ENCODE results near the gene PPFIBP2. TPM values are rescaled to one million over a fixed set of nuclear protein-coding genes. Genes with fewer than 3 reads are reported as not detected.
"Not testable (repeated sequence)": the region's sequence is repeated elsewhere in the genome, so short reads cannot be mapped to it uniquely, and the experiment has no call there.

PPFIBP2 gene
- total and polyA plus RNA-seq, 4 donors, result 14.1 to 35.6 (median 24.7) TPM

- not testable (repeated sequence) for H3K36me3 ChIP-seq (ENCODE audit: control insufficient read depth in 1 of 2, insufficient read depth in 2 of 2, low read length in 1 of 2); H3K27ac ChIP-seq (ENCODE audit: low read depth in 1 of 2, low read length in 2 of 2); DNase-seq; H3K4me1 ChIP-seq (ENCODE audit: control insufficient read depth in 1 of 2, insufficient read depth in 2 of 2, low read length in 2 of 2); ATAC-seq (ENCODE audit: low FRiP score); H3K9me3 ChIP-seq (ENCODE audit: control insufficient read depth, low read length); H3K27me3 ChIP-seq (ENCODE audit: control insufficient read depth in 1 of 2, insufficient read depth in 2 of 2, low read length in 1 of 2); H3K4me3 ChIP-seq (ENCODE audit: low read length in 2 of 2)
- WGBS, 2 donors, result 97% methylated on average over 13 of the region's 13 CpGs
- intact Hi-C loops (cut with DNase I), result loop anchor here in 1 of 2 donors (5.0 kb wide), 1 partner anchor 55 kb away; no protein-coding TSS in a partner anchor
Measured at GRCh38 chr11:7517743-7518142, 3.9 kb downstream of the PPFIBP2 start.

GRCh38 chr11:7518811-7519562, 5.2 kb downstream of the PPFIBP2 start:
- DNase-seq (no peak), ATAC-seq (ENCODE audit: low FRiP score) (no peak)
- Histone ChIP-seq H3K4me1 (ENCODE audit: control insufficient read depth in 1 of 2, insufficient read depth in 2 of 2, low read length in 2 of 2) (no peaks in the 10 kb centered on the region), H3K27ac (ENCODE audit: low read depth in 1 of 2, low read length in 2 of 2) (no peak overlapping the region), H3K27me3 (ENCODE audit: control insufficient read depth in 1 of 2, insufficient read depth in 2 of 2, low read length in 1 of 2) (no peaks in the 10 kb centered on the region), H3K36me3 (ENCODE audit: control insufficient read depth in 1 of 2, insufficient read depth in 2 of 2, low read length in 1 of 2) (no peaks in the 10 kb centered on the region), H3K9me3 (ENCODE audit: control insufficient read depth, low read length) (no peaks in the 10 kb centered on the region), H3K4me3 (ENCODE audit: low read length in 2 of 2) (no peak overlapping the region)
- intact Hi-C loops (cut with DNase I), result loop anchor here in 1 of 2 donors (5.0 kb wide), 1 partner anchor 53 kb away; no protein-coding TSS in a partner anchor
- 96% methylated on average over 23 of the region's 23 CpGs for WGBS, 2 donors

- H3K9me3 ChIP-seq (ENCODE audit: control insufficient read depth, low read length), result no peaks in the 10 kb centered on the region
- DNase-seq, result no peak
- intact Hi-C loops (cut with DNase I), result no loop called here
- WGBS, 2 donors, result 72 to 75% methylated on average over 18 of the region's 18 CpGs
- no peaks in the 10 kb centered on the region for H3K27me3 ChIP-seq (ENCODE audit: control insufficient read depth in 1 of 2, insufficient read depth in 2 of 2, low read length in 1 of 2)
- ATAC-seq (ENCODE audit: low FRiP score), result no peak
- no peak overlapping the region for H3K4me3 ChIP-seq (ENCODE audit: low read length in 2 of 2)
- H3K4me1 ChIP-seq (ENCODE audit: control insufficient read depth in 1 of 2, insufficient read depth in 2 of 2, low read length in 2 of 2), result no peaks in the 10 kb centered on the region
- no peak overlapping the region for H3K27ac ChIP-seq (ENCODE audit: low read depth in 1 of 2, low read length in 2 of 2)
- no peaks in the 10 kb centered on the region for H3K36me3 ChIP-seq (ENCODE audit: control insufficient read depth in 1 of 2, insufficient read depth in 2 of 2, low read length in 1 of 2)
Measured at GRCh38 chr11:7520011-7520942, 6.5 kb downstream of the PPFIBP2 start.

GRCh38 chr11:7520981-7521487, 7.2 kb downstream of the PPFIBP2 start:
- H3K4me1 ChIP-seq (ENCODE audit: control insufficient read depth in 1 of 2, insufficient read depth in 2 of 2, low read length in 2 of 2), result no peaks in the 10 kb centered on the region

GRCh38 chr11:7522121-7522520, 8.3 kb downstream of the PPFIBP2 start:
- WGBS, 2 donors, result 65 to 67% methylated on average over 4 of the region's 4 CpGs
- Histone ChIP-seq H3K36me3 (ENCODE audit: control insufficient read depth in 1 of 2, insufficient read depth in 2 of 2, low read length in 1 of 2) (no peaks in the 10 kb centered on the region), H3K4me3 (ENCODE audit: low read length in 2 of 2) (no peak overlapping the region), H3K4me1 (ENCODE audit: control insufficient read depth in 1 of 2, insufficient read depth in 2 of 2, low read length in 2 of 2) (no peaks in the 10 kb centered on the region), H3K27ac (ENCODE audit: low read depth in 1 of 2, low read length in 2 of 2) (no peak overlapping the region), H3K9me3 (ENCODE audit: control insufficient read depth, low read length) (no peaks in the 10 kb centered on the region), H3K27me3 (ENCODE audit: control insufficient read depth in 1 of 2, insufficient read depth in 2 of 2, low read length in 1 of 2) (no peaks in the 10 kb centered on the region)
- intact Hi-C loops (cut with DNase I), result no loop called here
- no peak for DNase-seq
- ATAC-seq (ENCODE audit: low FRiP score), result no peak

More at GRCh38 chr11:7520981-7521487, 7.2 kb downstream of the PPFIBP2 start:
- DNase-seq (no peak), ATAC-seq (ENCODE audit: low FRiP score) (no peak)
- Histone ChIP-seq H3K36me3 (ENCODE audit: control insufficient read depth in 1 of 2, insufficient read depth in 2 of 2, low read length in 1 of 2) (no peaks in the 10 kb centered on the region), H3K27me3 (ENCODE audit: control insufficient read depth in 1 of 2, insufficient read depth in 2 of 2, low read length in 1 of 2) (no peaks in the 10 kb centered on the region), H3K27ac (ENCODE audit: low read depth in 1 of 2, low read length in 2 of 2) (no peak overlapping the region), H3K4me3 (ENCODE audit: low read length in 2 of 2) (no peak overlapping the region), H3K9me3 (ENCODE audit: control insufficient read depth, low read length) (no peaks in the 10 kb centered on the region)
- WGBS, 2 donors, result 0 to 1% methylated on average over 2 of the region's 2 CpGs
- intact Hi-C loops (cut with DNase I), result no loop called here

GRCh38 chr11:7522546-7522945, 8.7 kb downstream of the PPFIBP2 start:
- Histone ChIP-seq H3K36me3 (ENCODE audit: control insufficient read depth in 1 of 2, insufficient read depth in 2 of 2, low read length in 1 of 2) (no peaks in the 10 kb centered on the region), H3K27ac (ENCODE audit: low read depth in 1 of 2, low read length in 2 of 2) (no peak overlapping the region), H3K9me3 (ENCODE audit: control insufficient read depth, low read length) (no peaks in the 10 kb centered on the region), H3K4me1 (ENCODE audit: control insufficient read depth in 1 of 2, insufficient read depth in 2 of 2, low read length in 2 of 2) (no peaks in the 10 kb centered on the region), H3K4me3 (ENCODE audit: low read length in 2 of 2) (no peak overlapping the region), H3K27me3 (ENCODE audit: control insufficient read depth in 1 of 2, insufficient read depth in 2 of 2, low read length in 1 of 2) (no peaks in the 10 kb centered on the region)
- 96 to 97% methylated on average over 4 of the region's 4 CpGs for WGBS, 2 donors
- intact Hi-C loops (cut with DNase I), result no loop called here
- ATAC-seq (ENCODE audit: low FRiP score) (no peak), DNase-seq (no peak)

GRCh38 chr11:7523416-7524210, 9.8 kb downstream of the PPFIBP2 start:
- 39 to 44% methylated on average over 6 of the region's 6 CpGs for WGBS, 2 donors
- peak; percentile 23 for ATAC-seq (ENCODE audit: low FRiP score)
- no peaks in the 10 kb centered on the region for H3K27me3 ChIP-seq (ENCODE audit: control insufficient read depth in 1 of 2, insufficient read depth in 2 of 2, low read length in 1 of 2)
- no peak overlapping the region for H3K4me3 ChIP-seq (ENCODE audit: low read length in 2 of 2)
- no peak for DNase-seq
- no peak overlapping the region for H3K27ac ChIP-seq (ENCODE audit: low read depth in 1 of 2, low read length in 2 of 2)
- intact Hi-C loops (cut with DNase I), result no loop called here
- H3K36me3 ChIP-seq (ENCODE audit: control insufficient read depth in 1 of 2, insufficient read depth in 2 of 2, low read length in 1 of 2), result no peaks in the 10 kb centered on the region
- no peaks in the 10 kb centered on the region for H3K9me3 ChIP-seq (ENCODE audit: control insufficient read depth, low read length)
- no peaks in the 10 kb centered on the region for H3K4me1 ChIP-seq (ENCODE audit: control insufficient read depth in 1 of 2, insufficient read depth in 2 of 2, low read length in 2 of 2)

All from aorta (tissue), 5 donors.